HEK293T (cell line): ENCODE results near the gene DEFB131B.

ENCODE experiments used
- ARNT ChIP-seq: fragments of 450-650 bp; IDR thresholded peaks from 2 replicates; pipeline ENCODE4 v1.6.1; 2017; ENCODE audit warnings: mild to moderate bottlenecking
- BHLHE40 ChIP-seq: fragments of 450-650 bp; IDR thresholded peaks from 2 replicates; pipeline ENCODE4 v1.6.1; 2016; ENCODE audit warnings: mild to moderate bottlenecking, moderate library complexity, borderline replicate concordance
- FOXK2 ChIP-seq: fragments of 450-650 bp; IDR thresholded peaks from 2 replicates; pipeline ENCODE4 v1.6.1; 2016; ENCODE audit warnings: mild to moderate bottlenecking
- HDGF ChIP-seq: fragments of 450-650 bp; IDR thresholded peaks from 2 replicates; pipeline ENCODE4 v1.6.1; 2017; ENCODE audit warnings: antibody characterized with exemption, borderline replicate concordance
- L3MBTL2 ChIP-seq: fragments of 450-650 bp; conservative IDR thresholded peaks from 2 replicates; pipeline ENCODE4 v1.6.1; 2016; ENCODE audit warnings: mild to moderate bottlenecking
- NFRKB ChIP-seq: fragments of 450-650 bp; IDR thresholded peaks from 2 replicates; pipeline ENCODE4 v1.6.1; 2016; ENCODE audit warnings: mild to moderate bottlenecking, moderate library complexity
- SP1 ChIP-seq: fragments of 450-650 bp; IDR thresholded peaks from 2 replicates; pipeline ENCODE4 v1.6.1; 2017
- SUZ12 ChIP-seq: fragments of 450-650 bp; IDR thresholded peaks from 2 replicates; pipeline ENCODE4 v1.6.1; 2016; ENCODE audit warnings: mild to moderate bottlenecking
- TARDBP ChIP-seq: fragments of 450-650 bp; IDR thresholded peaks from 2 replicates; pipeline ENCODE4 v1.6.1; 2016

GRCh38 chr11:71928737-71929443 is 50.6 kb downstream of the DEFB131B start, which contains the start of gene RNF121:
- TF ChIP-seq NFRKB (no peak), BHLHE40 (no peak), SP1 (no peak), FOXK2 (peak; percentile 72), HDGF (no peak), L3MBTL2 (no peak), SUZ12 (no peak), ARNT (no peak), TARDBP (no peak)
